Liver (tissue), 9 donors: Measurements from ENCODE around the gene KDM2A. TPM values are rescaled to one million over a fixed set of nuclear protein-coding genes. Genes with fewer than 3 reads are reported as not detected.
A peak's percentile ranks its signal among the peaks of the same experiment; 100 is the strongest.
"Not testable (repeated sequence)": the region's sequence is repeated elsewhere in the genome, so short reads cannot be mapped to it uniquely, and the experiment has no call there.

Source experiments
- DNase-seq: peaks from one replicate; pipeline ENCODE4 v3.0.0-alpha.2; 2017; ENCODE audit warnings: low spot score
- H3K27ac ChIP-seq, 2 donors: one replicate each; pipeline ENCODE4 v1.7.0; 2013; ENCODE audit warnings: inconsistent platforms in 2 of 2, low read length in 2 of 2, control low read depth in 1 of 2, low read depth in 1 of 2, mild to moderate bottlenecking in 1 of 2
- H3K27me3 ChIP-seq, 4 donors: one replicate each; pipeline versions ENCODE4 v1.6.1 to v1.7.0; 2013; ENCODE audit warnings: low read length in 3 of 4, inconsistent platforms in 1 of 4, mild to moderate bottlenecking in 1 of 4, moderate library complexity in 1 of 4; ENCODE audit not compliant: control insufficient read depth in 4 of 4, insufficient read depth in 4 of 4
- H3K36me3 ChIP-seq, 4 donors: one replicate each; pipeline versions ENCODE4 v1.6.1 to v1.7.0; 2013; ENCODE audit warnings: low read length in 3 of 4, mild to moderate bottlenecking in 3 of 4, low read depth in 1 of 4, moderate library complexity in 1 of 4; ENCODE audit not compliant: control insufficient read depth in 4 of 4, insufficient read depth in 3 of 4
- H3K4me1 ChIP-seq, 4 donors: one replicate each; pipeline versions ENCODE4 v1.6.1 to v1.7.0; 2013; ENCODE audit warnings: low read length in 3 of 4, mild to moderate bottlenecking in 3 of 4, moderate library complexity in 1 of 4; ENCODE audit not compliant: control insufficient read depth in 4 of 4, insufficient read depth in 4 of 4
- H3K4me3 ChIP-seq, 3 donors: one replicate each; pipeline versions ENCODE4 v1.6.1 to v1.7.0; 2013; ENCODE audit warnings: low read length in 3 of 3, control low read depth in 1 of 3, low read depth in 1 of 3, mild to moderate bottlenecking in 1 of 3
- H3K9ac ChIP-seq, 2 donors: one replicate each; pipeline ENCODE4 v1.7.0; 2013; ENCODE audit warnings: low read length in 2 of 2, mild to moderate bottlenecking in 2 of 2, moderate library complexity in 2 of 2, control low read depth in 1 of 2, low read depth in 1 of 2
- H3K9me3 ChIP-seq, 4 donors: one replicate each; pipeline versions ENCODE4 v1.6.1 to v1.7.0; 2013; ENCODE audit warnings: low read length in 3 of 4; ENCODE audit not compliant: control insufficient read depth in 4 of 4
- EGR1 ChIP-seq, 2 donors: IDR thresholded peaks; 2 replicates each; pipeline ENCODE4 v1.6.1; 2016 to 2018; ENCODE audit warnings: antibody characterized with exemption in 2 of 2, low read depth in 2 of 2
- FOXA1 ChIP-seq: IDR thresholded peaks from 2 replicates; pipeline ENCODE4 v1.6.1; 2016; ENCODE audit warnings: antibody characterized with exemption
- FOXA2 ChIP-seq: IDR thresholded peaks from 2 replicates; pipeline ENCODE4 v1.6.1; 2016; ENCODE audit warnings: antibody characterized with exemption
- GABPA ChIP-seq, 2 donors: IDR thresholded peaks in 1 of 2; conservative IDR thresholded peaks in 1 of 2; 2 replicates each; pipeline ENCODE4 v1.6.1; 2016; ENCODE audit warnings: antibody characterized with exemption in 2 of 2, mild to moderate bottlenecking in 1 of 2, moderate library complexity in 1 of 2
- HNF4A ChIP-seq, 2 donors: conservative IDR thresholded peaks; 2 replicates each; pipeline ENCODE4 v1.6.1; 2016; ENCODE audit warnings: antibody characterized with exemption in 2 of 2, mild to moderate bottlenecking in 2 of 2
- HNF4G ChIP-seq: IDR thresholded peaks from 2 replicates; pipeline ENCODE4 v1.6.1; 2016; ENCODE audit warnings: antibody characterized with exemption
- JUND ChIP-seq, 2 donors: IDR thresholded peaks; 2 replicates each; pipeline ENCODE4 v1.6.1; 2016; ENCODE audit warnings: antibody characterized with exemption in 2 of 2
- NR2F2 ChIP-seq: IDR thresholded peaks from 2 replicates; pipeline ENCODE4 v1.6.1; 2016; ENCODE audit warnings: antibody characterized with exemption
- RAD21 ChIP-seq, 2 donors: IDR thresholded peaks; 2 replicates each; pipeline ENCODE4 v1.6.1; 2016; ENCODE audit warnings: antibody characterized with exemption in 2 of 2, mild to moderate bottlenecking in 2 of 2
- REST ChIP-seq: IDR thresholded peaks from 2 replicates; pipeline ENCODE4 v1.6.1; 2016; ENCODE audit warnings: antibody characterized with exemption, mild to moderate bottlenecking
- RXRA ChIP-seq, 2 donors: IDR thresholded peaks; 2 replicates each; pipeline ENCODE4 v1.6.1; 2017 to 2018; ENCODE audit warnings: antibody characterized with exemption in 2 of 2, mild to moderate bottlenecking in 1 of 2
- SP1 ChIP-seq: IDR thresholded peaks from 2 replicates; pipeline ENCODE4 v1.6.1; 2018; ENCODE audit warnings: antibody characterized with exemption, mild to moderate bottlenecking
- YY1 ChIP-seq: IDR thresholded peaks from 2 replicates; pipeline ENCODE4 v1.6.1; 2016; ENCODE audit warnings: antibody characterized with exemption, mild to moderate bottlenecking
- ZBTB33 ChIP-seq: IDR thresholded peaks from 2 replicates; pipeline ENCODE4 v1.6.1; 2016; ENCODE audit warnings: antibody characterized with exemption
- WGBS: extraction: QIAGEN DNeasy Blood & Tissue Kit; methylation state at CpG from one replicate; pipeline ENCODE4 v1.1.7; 2013; 5-methylcytosine and 5-hydroxymethylcytosine counted together
- polyA plus RNA-seq, 2 donors: library from polyadenylated mRNA; stranded (reverse) in 1 of 2; unstranded in 1 of 2; fragments of 200-250 nt in 1 of 2; fragments of >200 nt in 1 of 2; fragmentation: Nextera tagmentation in 1 of 2; extraction: Ambion mirVana in 1 of 2; gene quantifications; one replicate each; pipeline versions ENCODE4 v1.2.1 to v1.2.3, GENCODE V29; 2013 to 2015
- total RNA-seq, 2 donors: library from RNA; depleted of rRNA; stranded (reverse); fragments of >200 nt; gene quantifications; one replicate each; pipeline ENCODE4 v1.2.3, GENCODE V29; 2014
- TF ChIP-seq, protein P1 (sequence below): fragments of 150-350 bp; IDR thresholded peaks from 2 replicates; pipeline ENCODE4 v1.5.1; 2017; ENCODE audit warnings: improper control_type of control experiment, low read depth, low read length; ENCODE audit not compliant: missing input control
- donor health status: healthy.
- donor health status: healthy.
- donor health status: healthy.
- donor health status: healthy.
- donor health status: healthy.

The KDM2A gene
- total and polyA plus RNA-seq, 4 donors, result 8.3 to 44.9 (median 22.4) TPM

GRCh38 chr11:67168911-67169310 is 49.8 kb downstream of the KDM2A start:
- H3K36me3 ChIP-seq, H3K27me3 ChIP-seq, DNase-seq, H3K4me3 ChIP-seq, H3K9ac ChIP-seq, H3K9me3 ChIP-seq: not testable (repeated sequence)
- 28% methylated on average over 9 of the region's 9 CpGs for WGBS
- peak; percentile 44 to 68 for TF ChIP-seq RXRA (IDR thresholded peaks at IDR 0.05)
- peak; percentile 31 to 47 for TF ChIP-seq HNF4A (conservative IDR thresholded peaks at IDR 0.05)
- TF ChIP-seq NR2F2, result peak; percentile 58
- Histone ChIP-seq H3K27ac (peak overlapping the region in 1 of 2 donors; percentile 3), H3K4me1 (peaks cover 3 to 20% (median 5%) of the 10 kb centered on the region in 4 donors)

- Histone ChIP-seq H3K4me3 (no peak overlapping the region), H3K9me3 (no peaks in the 10 kb centered on the region), H3K9ac (no peak overlapping the region), H3K27me3 (no peaks in the 10 kb centered on the region), H3K27ac (no peak overlapping the region), H3K36me3 (peaks cover 0 to 4% (median 0%) of the 10 kb centered on the region in 4 donors), H3K4me1 (peaks cover 0 to 2% (median under 1%) of the 10 kb centered on the region in 4 donors)
- 97% methylated on average over 1 of the region's 1 CpG for WGBS
- no peak for TF ChIP-seq FOXA2
- TF ChIP-seq HNF4A (conservative IDR thresholded peaks at IDR 0.05), result no peak
- DNase-seq, result no peak
Measured at GRCh38 chr11:67174311-67174710, 55.2 kb downstream of the KDM2A start.

- Histone ChIP-seq H3K27me3 (no peaks in the 10 kb centered on the region), H3K4me3 (no peak overlapping the region), H3K4me1 (peaks cover 0 to 2% (median 0%) of the 10 kb centered on the region in 4 donors), H3K36me3 (peaks cover 0 to 16% (median 11%) of the 10 kb centered on the region in 4 donors), H3K9ac (no peak overlapping the region), H3K27ac (no peak overlapping the region), H3K9me3 (no peaks in the 10 kb centered on the region)
- DNase-seq, result no peak
- WGBS, result 95% methylated on average over 9 of the region's 9 CpGs
- TF ChIP-seq RXRA (IDR thresholded peaks at IDR 0.05) (no peak), EGR1 (IDR thresholded peaks at IDR 0.05; ENCODE audit: low read depth in 2 of 2) (no peak)
Measured at GRCh38 chr11:67177399-67178281, 58.6 kb downstream of the KDM2A start.

DNA sequence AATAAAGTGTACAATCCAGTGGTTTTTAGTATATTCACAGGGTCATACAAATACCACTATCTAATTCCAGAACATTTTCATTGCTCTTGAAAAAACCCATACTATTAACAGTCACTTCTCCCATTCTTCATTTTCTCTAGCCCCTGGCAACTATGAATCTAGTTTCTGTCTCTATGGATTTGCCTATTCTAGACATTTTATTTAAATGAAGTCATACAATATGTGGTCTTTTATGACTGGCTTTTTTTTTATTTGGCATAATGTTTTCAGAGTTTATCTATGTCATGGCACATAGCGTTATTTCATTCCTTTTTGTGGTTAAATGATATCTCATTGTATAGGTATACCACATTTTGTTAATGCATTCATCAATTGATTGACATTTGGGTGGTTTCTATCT is 59.4 kb downstream of the KDM2A start:
- 91% methylated on average over 1 of the region's 1 CpG for WGBS
- DNase-seq, result no peak
- H3K27me3 ChIP-seq, result no peaks in the 10 kb centered on the region
- TF ChIP-seq EGR1 (IDR thresholded peaks at IDR 0.05; ENCODE audit: low read depth in 2 of 2) (no peak), ZBTB33 (no peak), HNF4A (conservative IDR thresholded peaks at IDR 0.05) (no peak), REST (no peak), HNF4G (no peak), FOXA2 (no peak), SP1 (no peak), GABPA (IDR thresholded peaks at IDR 0.05 in 1 of 2, conservative IDR thresholded peaks at IDR 0.05 in 1 of 2) (no peak), RXRA (IDR thresholded peaks at IDR 0.05) (no peak), YY1 (no peak), NR2F2 (no peak), FOXA1 (no peak), JUND (IDR thresholded peaks at IDR 0.05) (no peak), RAD21 (IDR thresholded peaks at IDR 0.05) (no peak)
- TF ChIP-seq, protein P1, sequence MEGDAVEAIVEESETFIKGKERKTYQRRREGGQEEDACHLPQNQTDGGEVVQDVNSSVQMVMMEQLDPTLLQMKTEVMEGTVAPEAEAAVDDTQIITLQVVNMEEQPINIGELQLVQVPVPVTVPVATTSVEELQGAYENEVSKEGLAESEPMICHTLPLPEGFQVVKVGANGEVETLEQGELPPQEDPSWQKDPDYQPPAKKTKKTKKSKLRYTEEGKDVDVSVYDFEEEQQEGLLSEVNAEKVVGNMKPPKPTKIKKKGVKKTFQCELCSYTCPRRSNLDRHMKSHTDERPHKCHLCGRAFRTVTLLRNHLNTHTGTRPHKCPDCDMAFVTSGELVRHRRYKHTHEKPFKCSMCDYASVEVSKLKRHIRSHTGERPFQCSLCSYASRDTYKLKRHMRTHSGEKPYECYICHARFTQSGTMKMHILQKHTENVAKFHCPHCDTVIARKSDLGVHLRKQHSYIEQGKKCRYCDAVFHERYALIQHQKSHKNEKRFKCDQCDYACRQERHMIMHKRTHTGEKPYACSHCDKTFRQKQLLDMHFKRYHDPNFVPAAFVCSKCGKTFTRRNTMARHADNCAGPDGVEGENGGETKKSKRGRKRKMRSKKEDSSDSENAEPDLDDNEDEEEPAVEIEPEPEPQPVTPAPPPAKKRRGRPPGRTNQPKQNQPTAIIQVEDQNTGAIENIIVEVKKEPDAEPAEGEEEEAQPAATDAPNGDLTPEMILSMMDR, result no peak
- H3K4me1 ChIP-seq, result peaks cover 0 to 2% (median 0%) of the 10 kb centered on the region in 4 donors
- H3K9me3 ChIP-seq, result no peaks in the 10 kb centered on the region
- H3K4me3 ChIP-seq, result no peak overlapping the region
- no peak overlapping the region for H3K9ac ChIP-seq
- H3K27ac ChIP-seq, result no peak overlapping the region
- H3K36me3 ChIP-seq, result peaks cover 0 to 22% (median 14%) of the 10 kb centered on the region in 4 donors
